CD4-positive, alpha-beta T cell treated with Interleukin-4 for 4 hours (primary cell): ENCODE data around the gene GPR25.

Source experiments
- DNase-seq: peaks from one replicate; pipeline ENCODE4 v3.0.0-alpha.2; 2020

GPR25 gene

DNA sequence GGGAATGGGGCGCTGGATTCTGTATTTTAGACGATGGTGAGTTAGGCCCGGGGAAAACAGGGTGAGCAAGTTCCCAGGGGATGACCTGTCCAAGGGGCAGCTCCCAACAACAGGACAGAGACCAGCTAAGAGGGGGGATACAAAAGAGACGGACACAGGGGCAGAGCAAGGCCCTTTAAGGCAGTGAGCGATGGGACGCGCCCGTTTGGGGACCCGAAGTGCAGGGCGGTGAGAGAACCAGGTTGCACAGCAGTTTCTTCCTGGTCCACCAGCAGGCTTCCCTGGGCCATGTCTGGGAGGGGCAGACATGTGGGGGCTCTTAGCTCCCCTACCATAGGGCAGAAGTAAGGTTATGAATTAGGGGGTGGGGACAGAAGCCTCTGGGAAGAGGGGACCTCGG lies 43.9 kb downstream of the GPR25 start:
- no peak for DNase-seq

GRCh38 chr1:200917291-200917817 lies 44.6 kb downstream of the GPR25 start:
- DNase-seq, result no peak

GRCh38 chr1:200918006-200918405 lies 45.2 kb downstream of the GPR25 start:
- DNase-seq, result no peak

DNA sequence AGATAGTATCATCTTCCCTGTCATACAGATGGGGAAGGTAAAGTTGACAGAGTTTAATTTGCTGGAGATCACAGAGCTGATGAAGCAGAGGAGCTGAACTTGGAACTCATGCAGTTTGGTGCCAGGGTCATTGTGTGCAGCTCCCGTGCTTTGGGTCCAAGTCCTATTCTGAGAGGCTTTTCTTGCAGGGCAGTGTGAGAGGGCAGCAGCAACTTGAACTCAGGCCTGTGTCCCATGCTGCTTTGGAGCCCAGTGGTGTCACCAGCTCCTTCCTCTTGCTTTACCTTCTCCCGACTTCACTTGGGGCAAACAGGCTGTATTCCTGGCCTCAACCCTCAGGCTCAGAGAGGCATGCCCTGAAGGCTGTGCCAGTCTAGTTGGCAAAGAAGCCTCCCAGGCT lies 46.6 kb downstream of the GPR25 start:
- no peak for DNase-seq

DNA sequence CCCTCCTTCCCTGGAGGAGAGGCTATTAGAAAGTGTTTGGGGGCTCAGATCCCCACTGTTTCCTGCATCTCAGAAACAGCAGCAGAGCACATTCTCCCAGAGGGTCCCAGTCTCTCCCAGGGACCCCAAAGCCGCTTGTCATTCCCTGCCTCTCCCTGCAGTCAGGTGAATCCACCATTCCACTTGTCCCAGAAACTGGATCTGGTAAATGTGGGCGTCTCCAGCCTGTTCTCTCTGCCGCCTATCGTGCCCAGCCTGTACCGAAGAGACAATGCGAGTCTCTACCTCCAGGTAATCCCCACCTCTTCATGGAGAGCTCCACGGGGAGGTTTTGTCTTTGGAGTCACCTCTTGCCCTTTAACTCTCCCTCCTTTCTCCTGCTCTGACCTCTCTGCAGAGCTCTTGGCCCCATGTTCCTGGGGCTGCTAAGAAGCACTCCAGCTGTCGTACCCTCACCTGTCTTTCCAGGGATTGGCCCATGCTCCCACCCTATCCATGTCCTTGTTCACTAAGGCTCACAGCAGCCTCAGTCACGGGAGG lies 48.9 kb downstream of the GPR25 start:
- no peak for DNase-seq

- no peak for DNase-seq
Measured at GRCh38 chr1:200922406-200922805, 49.6 kb downstream of the GPR25 start.

DNA sequence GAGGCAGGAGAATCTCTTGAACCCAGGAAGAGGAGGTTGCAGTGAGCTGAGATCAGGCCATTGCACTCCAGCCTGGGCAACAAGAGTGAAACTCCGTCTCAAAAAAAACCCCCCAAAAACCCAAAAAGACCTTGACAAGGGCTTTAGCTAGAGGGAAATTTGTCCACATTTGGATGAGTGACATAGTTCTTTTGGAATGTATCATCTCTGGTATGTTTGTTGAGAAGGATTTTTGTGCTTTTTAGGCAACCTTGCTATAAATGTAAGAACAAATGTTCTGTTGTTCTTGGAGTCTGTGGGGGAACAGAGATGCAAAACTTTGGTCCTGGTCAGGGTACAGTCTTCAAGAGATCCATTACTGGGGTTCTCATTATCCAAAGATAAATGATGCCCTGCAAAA lies 50.8 kb downstream of the GPR25 start:
- DNase-seq, result no peak
